ENCODE data around the gene ACTN4.

ACTN4 gene

GRCh38 chr19:38674388-38675171, 27.1 kb downstream of the ACTN4 start:
- no peaks in the 10 kb centered on the region for H3K9me3 Mint-ChIP-seq
- H3K4me1 Mint-ChIP-seq: peaks cover 64 to 73% of the 10 kb centered on the region in 2 donors
- H3K36me3 Mint-ChIP-seq: peaks cover 27 to 47% of the 10 kb centered on the region in 2 donors
- H3K27me3 Mint-ChIP-seq: no peaks in the 10 kb centered on the region
- H3K27ac Mint-ChIP-seq: peak overlapping the region; percentile 88
- ATAC-seq (replicated peaks) (peak; percentile 47 to 52), DNase-seq (no peak)
- peak overlapping the region; percentile 17 to 28 for H3K4me3 Mint-ChIP-seq

GRCh38 chr19:38675611-38676010, 28.2 kb downstream of the ACTN4 start:
- Mint-ChIP-seq H3K27me3 (no peaks in the 10 kb centered on the region), H3K27ac (peak overlapping the region; percentile 88), H3K36me3 (peaks cover 28 to 46% of the 10 kb centered on the region in 2 donors), H3K4me3 (peak overlapping the region in 1 of 2 donors; percentile 28), H3K9me3 (no peaks in the 10 kb centered on the region), H3K4me1 (peaks cover 60 to 73% of the 10 kb centered on the region in 2 donors)
- DNase-seq (peak; percentile 34), ATAC-seq (replicated peaks) (peak; percentile 86 to 94)

- Mint-ChIP-seq H3K9me3 (no peaks in the 10 kb centered on the region), H3K36me3 (peaks cover 28 to 49% of the 10 kb centered on the region in 2 donors), H3K4me3 (peak overlapping the region in 1 of 2 donors; percentile 28), H3K27me3 (no peaks in the 10 kb centered on the region), H3K4me1 (peaks cover 58 to 73% of the 10 kb centered on the region in 2 donors), H3K27ac (no peak overlapping the region)
- no peak for DNase-seq
- ATAC-seq (replicated peaks): no peak
These were observed 28.8 kb downstream of the ACTN4 start for GRCh38 chr19:38676023-38676877.

- Mint-ChIP-seq H3K9me3 (no peaks in the 10 kb centered on the region), H3K27ac (peak overlapping the region; percentile 63), H3K27me3 (no peaks in the 10 kb centered on the region), H3K36me3 (peaks cover 29 to 55% of the 10 kb centered on the region in 2 donors), H3K4me1 (peaks cover 63 to 80% of the 10 kb centered on the region in 2 donors), H3K4me3 (peak overlapping the region; percentile 0 to 14)
- DNase-seq (no peak), ATAC-seq (replicated peaks) (no peak)
These were observed 29.6 kb downstream of the ACTN4 start for GRCh38 chr19:38676878-38677646.

- H3K4me3 Mint-ChIP-seq: no peak overlapping the region
- peaks cover 0 to 3% of the 10 kb centered on the region in 2 donors for H3K9me3 Mint-ChIP-seq
- no peak for DNase-seq
- H3K27me3 Mint-ChIP-seq: no peaks in the 10 kb centered on the region
- peaks cover 72 to 92% of the 10 kb centered on the region in 2 donors for H3K4me1 Mint-ChIP-seq
- peaks cover 38 to 65% of the 10 kb centered on the region in 2 donors for H3K36me3 Mint-ChIP-seq
- H3K27ac Mint-ChIP-seq: peak overlapping the region; percentile 92
- ATAC-seq (replicated peaks): no peak
These were observed 30.9 kb downstream of the ACTN4 start for GRCh38 chr19:38678217-38678890.

DNA sequence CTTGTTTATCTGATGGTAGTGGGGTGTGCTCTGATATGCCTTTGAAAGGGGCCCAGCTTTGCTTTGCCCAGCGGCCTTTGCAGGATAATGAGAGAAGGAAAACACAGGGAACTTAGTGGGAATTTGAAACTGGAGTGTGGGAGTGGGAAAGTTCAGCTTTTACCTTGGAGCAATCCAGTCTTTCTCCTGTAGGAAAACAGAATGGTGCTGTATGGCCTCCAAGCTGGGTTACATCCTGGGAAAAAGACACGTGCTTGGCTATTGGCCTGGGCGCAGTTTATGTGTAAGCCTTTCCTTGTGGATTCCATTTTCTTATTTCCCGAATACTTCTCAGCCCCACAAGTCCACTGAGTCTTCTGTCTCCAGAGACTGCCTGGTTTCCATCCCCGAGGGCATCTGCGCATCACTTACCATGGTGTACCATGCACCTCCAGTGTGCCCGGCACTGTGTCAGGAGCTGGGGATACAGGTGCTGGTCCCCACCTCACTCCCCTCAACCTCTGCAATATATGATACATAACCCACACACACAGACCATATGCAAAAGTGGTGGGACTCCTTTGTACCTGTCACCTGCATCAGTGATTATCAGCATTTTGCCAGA, 31.5 kb downstream of the ACTN4 start:
- H3K27ac Mint-ChIP-seq: peak overlapping the region; percentile 92
- no peak overlapping the region for H3K4me3 Mint-ChIP-seq
- no peaks in the 10 kb centered on the region for H3K27me3 Mint-ChIP-seq
- H3K9me3 Mint-ChIP-seq: peaks cover 0 to 3% of the 10 kb centered on the region in 2 donors
- H3K36me3 Mint-ChIP-seq: peaks cover 36 to 67% of the 10 kb centered on the region in 2 donors
- H3K4me1 Mint-ChIP-seq: peaks cover 76 to 95% of the 10 kb centered on the region in 2 donors
- DNase-seq (no peak), ATAC-seq (replicated peaks) (no peak)

- Mint-ChIP-seq H3K4me3 (no peak overlapping the region), H3K27ac (peak overlapping the region; percentile 60), H3K36me3 (peaks cover 32 to 61% of the 10 kb centered on the region in 2 donors), H3K4me1 (peaks cover 76 to 95% of the 10 kb centered on the region in 2 donors), H3K9me3 (peaks cover 0 to 3% of the 10 kb centered on the region in 2 donors), H3K27me3 (no peaks in the 10 kb centered on the region)
- DNase-seq (no peak), ATAC-seq (replicated peaks) (no peak)
These were observed 32.4 kb downstream of the ACTN4 start for GRCh38 chr19:38679839-38680238.

DNA sequence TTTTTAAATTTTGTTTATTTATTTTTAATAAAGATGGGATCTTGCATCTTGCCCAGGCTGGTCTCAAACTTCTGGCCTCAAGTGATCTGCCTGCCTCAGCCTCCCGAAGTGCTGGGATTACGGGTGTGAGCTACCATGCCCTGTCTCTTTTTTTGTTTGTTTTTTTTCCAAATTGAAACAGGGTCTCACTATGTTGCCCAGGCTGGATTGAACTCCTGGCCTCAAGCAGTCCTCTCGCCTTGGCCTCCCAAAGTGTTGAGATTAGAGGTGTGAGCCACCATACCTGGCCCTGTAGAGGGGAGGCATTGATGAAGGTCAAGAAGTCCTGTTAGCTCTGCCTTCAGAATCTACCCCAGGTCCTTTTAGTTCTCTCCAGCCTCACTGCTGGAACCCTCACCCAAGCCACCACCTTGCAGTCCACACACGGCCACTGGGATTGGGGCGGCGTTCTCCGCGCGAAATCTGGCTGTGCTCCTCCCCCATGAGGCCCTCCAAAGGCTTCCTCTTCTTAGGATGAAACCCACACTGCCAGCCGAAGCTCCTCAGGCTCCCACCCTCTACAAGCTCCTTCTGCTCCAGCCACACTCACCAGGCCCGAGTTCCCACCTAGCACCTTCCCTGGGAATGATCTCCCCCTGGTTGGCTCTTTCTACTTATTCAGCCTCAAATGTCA, 34.9 kb downstream of the ACTN4 start:
- Mint-ChIP-seq H3K4me3 (no peak overlapping the region), H3K36me3 (peaks cover 21 to 60% of the 10 kb centered on the region in 2 donors), H3K27me3 (no peaks in the 10 kb centered on the region), H3K27ac (no peak overlapping the region), H3K4me1 (peaks cover 66 to 95% of the 10 kb centered on the region in 2 donors), H3K9me3 (peaks cover 0 to 3% of the 10 kb centered on the region in 2 donors)
- DNase-seq (no peak), ATAC-seq (replicated peaks) (no peak)

DNA sequence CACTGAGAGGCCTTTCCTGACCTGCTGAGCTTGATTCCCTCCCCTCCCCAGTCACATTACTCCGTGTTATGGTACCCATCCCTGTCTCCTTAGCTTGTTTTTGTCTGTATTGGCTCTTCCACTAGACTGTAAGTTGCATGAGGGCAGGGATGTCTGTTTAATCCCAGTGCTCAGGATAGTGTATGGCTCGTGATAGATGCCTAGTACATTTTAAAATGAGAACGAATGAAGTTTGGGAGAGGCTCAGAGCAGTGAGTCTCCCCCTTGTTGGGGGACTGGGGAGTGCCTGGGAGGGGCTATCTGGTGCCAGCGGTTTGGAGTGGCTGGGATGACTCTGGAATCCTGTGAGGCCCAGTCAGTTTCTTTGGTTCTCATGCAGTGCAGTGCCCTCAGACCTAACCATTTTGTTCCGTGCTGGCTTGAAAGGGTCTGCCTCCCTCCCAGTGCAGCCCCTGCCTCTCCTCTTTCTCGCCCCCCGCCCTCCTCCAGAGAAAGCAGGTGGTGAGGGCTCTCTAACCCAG, 35.5 kb downstream of the ACTN4 start:
- DNase-seq (no peak), ATAC-seq (replicated peaks) (no peak)
- no peaks in the 10 kb centered on the region for H3K27me3 Mint-ChIP-seq
- H3K4me1 Mint-ChIP-seq: peaks cover 64 to 95% of the 10 kb centered on the region in 2 donors
- peaks cover 15 to 56% of the 10 kb centered on the region in 2 donors for H3K36me3 Mint-ChIP-seq
- H3K9me3 Mint-ChIP-seq: peaks cover 0 to 3% of the 10 kb centered on the region in 2 donors
- H3K27ac Mint-ChIP-seq: peak overlapping the region; percentile 84
- H3K4me3 Mint-ChIP-seq: peak overlapping the region in 1 of 2 donors; percentile 47

DNA sequence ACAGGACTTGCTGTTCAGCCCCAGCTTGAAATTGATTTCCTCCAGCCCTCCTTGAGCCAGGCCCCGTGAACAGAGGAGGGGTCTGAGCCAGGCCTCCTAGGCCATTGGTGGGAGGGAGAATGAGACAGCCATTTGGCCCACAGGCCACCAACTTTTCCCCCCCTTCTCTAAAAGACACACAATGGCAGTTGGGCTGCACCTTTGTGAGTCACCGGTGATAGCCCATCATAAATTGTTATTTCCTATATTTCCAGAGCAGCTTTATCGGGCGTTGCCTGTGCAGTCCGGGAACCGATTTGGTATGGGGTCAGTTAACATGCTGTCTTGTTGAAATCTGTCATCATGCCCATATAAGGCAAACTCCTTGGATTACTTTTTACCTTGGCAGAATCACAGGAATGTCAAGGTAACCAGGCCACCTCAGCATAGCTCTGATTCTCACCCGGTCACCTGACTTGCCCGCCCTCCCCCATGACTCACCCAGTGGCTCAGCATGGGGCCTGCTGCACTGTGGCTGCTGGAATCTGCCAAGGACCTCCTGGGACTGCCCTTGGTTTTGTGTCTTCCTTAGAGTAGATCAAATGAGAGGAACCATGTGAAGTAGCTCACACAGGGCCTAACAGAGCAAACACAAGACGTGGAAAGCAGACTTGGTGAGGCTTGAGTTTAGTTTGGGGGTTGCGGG, 36.1 kb downstream of the ACTN4 start:
- Mint-ChIP-seq H3K4me1 (peaks cover 61 to 92% of the 10 kb centered on the region in 2 donors), H3K27me3 (no peaks in the 10 kb centered on the region), H3K36me3 (peaks cover 15 to 50% of the 10 kb centered on the region in 2 donors), H3K9me3 (peaks cover 0 to 3% of the 10 kb centered on the region in 2 donors), H3K4me3 (peak overlapping the region; percentile 4 to 47), H3K27ac (peak overlapping the region; percentile 84)
- DNase-seq (peak; percentile 35), ATAC-seq (replicated peaks) (peak; percentile 65 to 75)

DNA sequence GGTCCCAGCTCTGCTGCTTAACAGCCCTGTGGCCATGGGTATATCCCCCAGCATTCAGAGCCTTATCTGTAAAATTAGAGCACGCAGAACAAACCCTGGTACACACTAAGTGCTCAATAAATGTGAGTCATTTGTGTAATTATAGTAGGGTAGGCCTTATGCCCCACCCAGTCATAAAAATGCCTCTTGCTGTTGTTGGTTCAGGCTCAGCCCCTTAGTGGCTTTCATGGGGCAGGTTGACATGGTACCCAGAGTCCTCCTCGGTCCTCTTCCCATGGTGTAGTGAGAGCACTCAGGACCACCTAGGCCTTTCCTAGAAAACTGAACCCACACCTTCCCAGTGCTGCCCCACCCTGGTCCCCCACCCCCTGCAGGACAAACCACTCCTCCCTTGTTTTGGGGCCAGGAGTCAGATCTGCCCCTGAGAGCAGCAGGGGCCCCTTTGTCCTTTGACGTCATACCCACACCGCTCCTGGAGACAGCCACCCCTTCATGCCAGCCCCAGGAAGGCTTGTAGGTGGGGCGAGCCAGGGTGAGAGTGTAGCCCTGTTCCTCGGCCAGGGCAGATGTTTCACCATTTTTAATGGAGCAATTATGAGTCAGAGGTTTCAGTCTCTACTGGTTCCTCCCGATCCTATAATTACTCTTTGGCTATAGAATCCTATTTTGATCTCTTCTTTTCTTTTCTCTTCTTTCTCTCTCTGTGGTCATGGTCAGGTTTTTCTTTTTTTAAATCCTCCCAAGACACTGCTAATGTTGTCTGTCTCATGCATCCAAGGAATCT, 36.8 kb downstream of the ACTN4 start:
- no peak for DNase-seq
- peaks cover 18 to 46% of the 10 kb centered on the region in 2 donors for H3K36me3 Mint-ChIP-seq
- H3K27ac Mint-ChIP-seq: peak overlapping the region; percentile 84
- ATAC-seq (replicated peaks): peak; percentile 21 to 29
- H3K4me1 Mint-ChIP-seq: peaks cover 60 to 92% of the 10 kb centered on the region in 2 donors
- H3K9me3 Mint-ChIP-seq: peaks cover 0 to 3% of the 10 kb centered on the region in 2 donors
- H3K4me3 Mint-ChIP-seq: peak overlapping the region in 1 of 2 donors; percentile 44
- no peaks in the 10 kb centered on the region for H3K27me3 Mint-ChIP-seq
